GM11168 (cell line): Measurements from ENCODE around the gene SPIN2A.
"Not testable (repeated sequence)": the region's sequence is repeated elsewhere in the genome, so short reads cannot be mapped to it uniquely, and the experiment has no call there.

Experiments used
- in situ Hi-C: fragments of 300-500 bp; cut with MboI; formaldehyde crosslinking; loops from one replicate; pipeline ENCODE4 v1.12.0; 2022; ENCODE audit warnings: low sequenced_read_pairs; ENCODE audit not compliant: unreplicated experiment

Gene SPIN2A

GRCh38 chrX:57103489-57103888, 33.7 kb downstream of the SPIN2A start:
- in situ Hi-C loops, result no loop called here

GRCh38 chrX:57102918-57103317, 34.3 kb downstream of the SPIN2A start:
- in situ Hi-C loops, result not testable (repeated sequence)
